ENCODE data around the gene TMEM145.

The TMEM145 gene

GRCh38 chr19:42290136-42290522 lies 23.0 kb upstream of the TMEM145 start:
- no peak for DNase-seq

- peak; percentile 59 for DNase-seq
Observed at GRCh38 chr19:42290523-42291434, 22.3 kb upstream of the TMEM145 start.

- DNase-seq: no peak
Observed at GRCh38 chr19:42291435-42291810, 21.7 kb upstream of the TMEM145 start.

- DNase-seq: no peak
Observed at GRCh38 chr19:42292042-42292960, 20.8 kb upstream of the TMEM145 start.

- no peak for DNase-seq
Observed at GRCh38 chr19:42292963-42293362, 20.1 kb upstream of the TMEM145 start.

GRCh38 chr19:42293540-42293939 lies 19.6 kb upstream of the TMEM145 start:
- no peak for DNase-seq

- no peak for DNase-seq
Observed at GRCh38 chr19:42293948-42294347, 19.2 kb upstream of the TMEM145 start.

- no peak for DNase-seq
Observed at GRCh38 chr19:42294471-42295137, 18.5 kb upstream of the TMEM145 start.

- DNase-seq: no peak
Observed at GRCh38 chr19:42295342-42295741, 17.8 kb upstream of the TMEM145 start.

- peak; percentile 93 for DNase-seq
Observed at GRCh38 chr19:42295831-42296525, 17.1 kb upstream of the TMEM145 start.

- DNase-seq: no peak
Observed at GRCh38 chr19:42297039-42297438, 16.1 kb upstream of the TMEM145 start.

GRCh38 chr19:42301646-42302203 lies 11.4 kb upstream of the TMEM145 start, which contains the start of gene PRR19:
TSS of gene PRR19 (plus strand) at chr19:42302132. CDS start at chr19:42309585, 7,453 bp downstream.
- DNase-seq: peak; percentile 27

- no peak for DNase-seq
Observed at GRCh38 chr19:42303101-42303464, 10.0 kb upstream of the TMEM145 start.

- DNase-seq: no peak
Observed at GRCh38 chr19:42303876-42304275, 9.2 kb upstream of the TMEM145 start.

- no peak for DNase-seq
Observed at GRCh38 chr19:42306646-42307045, 6.5 kb upstream of the TMEM145 start.

- no peak for DNase-seq
Observed at GRCh38 chr19:42309686-42310085, 3.4 kb upstream of the TMEM145 start.

GRCh38 chr19:42311657-42312056 lies 1.5 kb upstream of the TMEM145 start:
- no peak for DNase-seq

- no peak for DNase-seq
Observed at GRCh38 chr19:42312370-42312769, 739 bp upstream of the TMEM145 start.

- no peak for DNase-seq
Observed at GRCh38 chr19:42313840-42314755, 989 bp downstream of the TMEM145 start.

GRCh38 chr19:42315024-42315423 lies 1.9 kb downstream of the TMEM145 start:
- no peak for DNase-seq

All from stimulated activated CD4-positive, alpha-beta T cell treated with anti-CD3 and anti-CD28 coated beads, Interleukin-4, amount 100 ng/mL, for 24 hours (primary cell).